Measurements from ENCODE around the gene SCFD2. TPM values are rescaled to one million over a fixed set of nuclear protein-coding genes. Genes with fewer than 3 reads are reported as not detected.

SCFD2 gene
- total RNA-seq, 1 donor from 2014 or later: 29.9 TPM

- intact Hi-C loops (cut with micrococcal nuclease): no loop called here
Observed at GRCh38 chr4:52939739-52940138, 426.1 kb downstream of the SCFD2 start.

GRCh38 chr4:52939325-52939724, 426.5 kb downstream of the SCFD2 start:
- intact Hi-C loops (cut with micrococcal nuclease): no loop called here

- intact Hi-C loops (cut with micrococcal nuclease): no loop called here
Observed at GRCh38 chr4:52937829-52938228, 428.0 kb downstream of the SCFD2 start.

- intact Hi-C loops (cut with micrococcal nuclease): no loop called here
Observed at GRCh38 chr4:52936729-52937128, 429.1 kb downstream of the SCFD2 start.

- intact Hi-C loops (cut with micrococcal nuclease): no loop called here
Observed at GRCh38 chr4:52935317-52935716, 430.5 kb downstream of the SCFD2 start.

GRCh38 chr4:52933738-52934137, 432.1 kb downstream of the SCFD2 start:
- intact Hi-C loops (cut with micrococcal nuclease): no loop called here

GRCh38 chr4:52932591-52933470, 433.0 kb downstream of the SCFD2 start:
- intact Hi-C loops (cut with micrococcal nuclease): no loop called here

- intact Hi-C loops (cut with micrococcal nuclease): no loop called here
Observed at GRCh38 chr4:52931243-52931642, 434.6 kb downstream of the SCFD2 start.

- intact Hi-C loops (cut with micrococcal nuclease): no loop called here
Observed at GRCh38 chr4:52926196-52926974, 439.5 kb downstream of the SCFD2 start.

GRCh38 chr4:52925531-52925968, 440.3 kb downstream of the SCFD2 start:
- intact Hi-C loops (cut with micrococcal nuclease): no loop called here

- intact Hi-C loops (cut with micrococcal nuclease): loop anchor here (10.0 kb wide), 1 partner anchor 55 kb away; the partner anchor contains the start of gene RASL11B
Observed at GRCh38 chr4:52919461-52919860, 446.4 kb downstream of the SCFD2 start.

- intact Hi-C loops (cut with micrococcal nuclease): loop anchor here (10.0 kb wide), 1 partner anchor 53 kb away; the partner anchor contains the start of gene RASL11B
Observed at GRCh38 chr4:52917817-52918216, 448.0 kb downstream of the SCFD2 start.

- intact Hi-C loops (cut with micrococcal nuclease): loop anchor here (10.0 kb wide), 1 partner anchor 51 kb away; the partner anchor contains the start of gene RASL11B
Observed at GRCh38 chr4:52915730-52916300, 450.0 kb downstream of the SCFD2 start.

GRCh38 chr4:52915191-52915590, 450.7 kb downstream of the SCFD2 start:
- intact Hi-C loops (cut with micrococcal nuclease): loop anchor here (10.0 kb wide), 1 partner anchor 50 kb away; the partner anchor contains the start of gene RASL11B

- intact Hi-C loops (cut with micrococcal nuclease): loop anchor here (10.0 kb wide), 1 partner anchor 49 kb away; the partner anchor contains the start of gene RASL11B
Observed at GRCh38 chr4:52914051-52914605, 451.7 kb downstream of the SCFD2 start.

GRCh38 chr4:52912608-52913007, 453.3 kb downstream of the SCFD2 start:
- intact Hi-C loops (cut with micrococcal nuclease): loop anchor here (10.0 kb wide), 1 partner anchor 48 kb away; the partner anchor contains the start of gene RASL11B

- intact Hi-C loops (cut with micrococcal nuclease): loop anchor here (2.0 to 10.0 kb wide), 2 partner anchors 47 to 71 kb away; partner anchors contain the start of gene RASL11B
Observed at GRCh38 chr4:52911684-52912294, 454.1 kb downstream of the SCFD2 start.

GRCh38 chr4:52910115-52910514, 455.7 kb downstream of the SCFD2 start:
- intact Hi-C loops (cut with micrococcal nuclease): loop anchor here (2.0 to 10.0 kb wide), 2 partner anchors 45 to 73 kb away; partner anchors contain the start of gene RASL11B

GRCh38 chr4:52907510-52907909, 458.4 kb downstream of the SCFD2 start:
- intact Hi-C loops (cut with micrococcal nuclease): no loop called here

GRCh38 chr4:52904421-52904820, 461.4 kb downstream of the SCFD2 start:
- intact Hi-C loops (cut with micrococcal nuclease): no loop called here
